Omental fat pad (tissue), 4 donors: ENCODE data around the gene VGLL2. TPM values are rescaled to one million over a fixed set of nuclear protein-coding genes. Genes with fewer than 3 reads are reported as not detected.

ENCODE experiments used
- ATAC-seq: fragments of 150-250 bp; one replicate; pipeline ENCODE4 v1.9.1; 2016; ENCODE audit warnings: mild to moderate bottlenecking, moderate library complexity; ENCODE audit not compliant: low FRiP score
- DNase-seq: peaks from one replicate; pipeline ENCODE4 v3.0.0-alpha.2; 2019; ENCODE audit warnings: low spot score
- total RNA-seq, 4 donors: library from RNA; depleted of rRNA; stranded (reverse); fragments of >200 nt; gene quantifications; one replicate each; pipeline ENCODE4 v1.1.0, GENCODE V29; 2016
- TF ChIP-seq, protein P1 (sequence below), 3 donors: fragments of 450-650 bp; IDR thresholded peaks; one replicate each; pipeline ENCODE4 v1.5.1; 2016 to 2017; ENCODE audit warnings: antibody characterized with exemption in 3 of 3, mild to moderate bottlenecking in 3 of 3, moderate library complexity in 2 of 3

VGLL2 gene
- total RNA-seq, 4 donors from 2014 or later = not detected

DNA sequence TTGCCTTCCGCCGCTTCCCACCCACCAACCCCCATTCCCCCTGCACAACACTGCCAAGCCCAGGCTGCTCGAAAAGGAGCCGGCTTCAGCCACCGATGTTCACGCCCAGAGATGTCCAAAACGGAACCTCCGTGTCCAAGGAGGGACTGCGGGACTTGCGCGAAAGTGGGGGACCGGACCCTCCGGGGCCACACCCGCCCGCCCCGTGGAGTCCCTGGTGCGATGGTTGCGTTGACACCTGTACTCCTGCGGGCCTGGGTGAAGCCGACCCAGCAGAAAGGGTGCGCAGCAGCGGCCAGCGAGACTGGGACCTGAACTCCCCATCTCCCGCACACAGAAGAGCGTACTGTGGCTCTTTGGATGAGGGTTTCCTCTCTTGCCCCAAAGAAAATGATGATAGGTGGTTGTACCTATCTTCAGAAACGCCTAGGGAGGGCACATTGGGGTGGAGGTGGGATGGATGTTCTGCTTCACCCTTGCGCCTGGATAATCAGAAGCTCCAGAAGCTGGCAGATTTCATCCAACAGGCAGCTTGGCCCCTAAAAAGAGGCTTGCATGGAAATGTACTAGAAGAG, 1.9 kb upstream of the VGLL2 start:
- DNase-seq (no peak), ATAC-seq (no peak)
- TF ChIP-seq, protein P1, sequence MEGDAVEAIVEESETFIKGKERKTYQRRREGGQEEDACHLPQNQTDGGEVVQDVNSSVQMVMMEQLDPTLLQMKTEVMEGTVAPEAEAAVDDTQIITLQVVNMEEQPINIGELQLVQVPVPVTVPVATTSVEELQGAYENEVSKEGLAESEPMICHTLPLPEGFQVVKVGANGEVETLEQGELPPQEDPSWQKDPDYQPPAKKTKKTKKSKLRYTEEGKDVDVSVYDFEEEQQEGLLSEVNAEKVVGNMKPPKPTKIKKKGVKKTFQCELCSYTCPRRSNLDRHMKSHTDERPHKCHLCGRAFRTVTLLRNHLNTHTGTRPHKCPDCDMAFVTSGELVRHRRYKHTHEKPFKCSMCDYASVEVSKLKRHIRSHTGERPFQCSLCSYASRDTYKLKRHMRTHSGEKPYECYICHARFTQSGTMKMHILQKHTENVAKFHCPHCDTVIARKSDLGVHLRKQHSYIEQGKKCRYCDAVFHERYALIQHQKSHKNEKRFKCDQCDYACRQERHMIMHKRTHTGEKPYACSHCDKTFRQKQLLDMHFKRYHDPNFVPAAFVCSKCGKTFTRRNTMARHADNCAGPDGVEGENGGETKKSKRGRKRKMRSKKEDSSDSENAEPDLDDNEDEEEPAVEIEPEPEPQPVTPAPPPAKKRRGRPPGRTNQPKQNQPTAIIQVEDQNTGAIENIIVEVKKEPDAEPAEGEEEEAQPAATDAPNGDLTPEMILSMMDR (IDR thresholded peaks at IDR 0.05) = no peak

DNA sequence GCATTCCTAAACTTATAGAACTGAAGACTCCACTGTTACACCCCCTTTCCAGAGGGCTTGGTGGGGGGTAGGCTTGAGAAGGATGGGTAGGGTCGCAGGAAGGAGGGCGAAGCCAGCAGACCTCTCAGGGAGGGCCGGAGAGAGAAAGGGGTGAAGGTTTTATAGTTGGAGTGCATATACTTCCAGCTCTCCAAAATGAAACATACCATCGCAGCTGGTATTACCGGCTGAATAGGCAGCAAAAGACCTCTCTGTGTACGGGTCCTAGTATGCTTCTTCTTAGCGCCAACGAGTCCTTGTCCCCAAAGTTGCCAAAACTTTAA, 1.0 kb upstream of the VGLL2 start:
- TF ChIP-seq, protein P1 (IDR thresholded peaks at IDR 0.05) = no peak
- no peak for ATAC-seq
- no peak for DNase-seq

- DNase-seq = no peak
- ATAC-seq = peak; percentile 45
- TF ChIP-seq, protein P1 (IDR thresholded peaks at IDR 0.05) = no peak
Measured at GRCh38 chr6:117264692-117265409, 507 bp upstream of the VGLL2 start.

DNA sequence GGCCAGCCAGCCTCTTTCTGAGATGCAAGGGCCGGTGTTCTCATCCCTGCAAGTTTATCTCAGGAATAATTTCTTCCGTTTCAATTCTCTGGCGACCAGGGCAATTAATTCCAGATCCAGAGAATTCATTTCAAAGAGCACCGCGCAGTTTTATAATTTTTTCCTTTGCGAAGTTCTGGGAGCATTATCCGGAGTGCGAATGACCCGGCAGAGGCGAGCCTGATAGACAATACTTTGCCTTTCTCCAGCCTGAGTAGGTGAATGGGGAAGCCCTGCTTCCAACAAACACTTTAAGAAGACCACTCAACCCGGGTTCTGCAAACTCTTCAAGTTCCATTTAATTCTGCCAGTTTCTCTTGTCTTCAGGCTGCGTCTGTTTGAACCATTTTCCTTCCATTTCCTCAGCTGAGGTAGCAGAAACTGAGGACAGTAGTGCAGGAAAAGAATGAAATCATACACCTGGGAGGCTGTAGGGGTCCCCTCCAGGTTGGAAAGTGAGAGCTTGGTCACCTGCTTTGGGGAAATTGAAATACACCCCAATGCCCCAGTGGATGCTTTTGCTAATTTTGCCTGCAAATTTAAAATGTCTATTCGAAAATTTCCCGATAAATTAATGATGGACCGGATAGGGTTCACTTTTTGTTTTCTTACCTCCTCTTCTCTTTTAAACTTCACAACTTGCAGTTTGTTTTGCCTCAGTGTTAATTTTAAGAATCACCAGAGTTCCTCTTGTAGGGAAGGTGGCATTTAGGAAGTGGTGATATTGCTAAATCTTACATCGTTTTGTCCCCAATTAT, 1.1 kb downstream of the VGLL2 start:
- TF ChIP-seq, protein P1 (IDR thresholded peaks at IDR 0.05) = no peak
- no peak for DNase-seq
- no peak for ATAC-seq

- TF ChIP-seq, protein P1 (IDR thresholded peaks at IDR 0.05) = no peak
- ATAC-seq (no peak), DNase-seq (no peak)
Measured at GRCh38 chr6:117267054-117267347, 1.6 kb downstream of the VGLL2 start.

DNA sequence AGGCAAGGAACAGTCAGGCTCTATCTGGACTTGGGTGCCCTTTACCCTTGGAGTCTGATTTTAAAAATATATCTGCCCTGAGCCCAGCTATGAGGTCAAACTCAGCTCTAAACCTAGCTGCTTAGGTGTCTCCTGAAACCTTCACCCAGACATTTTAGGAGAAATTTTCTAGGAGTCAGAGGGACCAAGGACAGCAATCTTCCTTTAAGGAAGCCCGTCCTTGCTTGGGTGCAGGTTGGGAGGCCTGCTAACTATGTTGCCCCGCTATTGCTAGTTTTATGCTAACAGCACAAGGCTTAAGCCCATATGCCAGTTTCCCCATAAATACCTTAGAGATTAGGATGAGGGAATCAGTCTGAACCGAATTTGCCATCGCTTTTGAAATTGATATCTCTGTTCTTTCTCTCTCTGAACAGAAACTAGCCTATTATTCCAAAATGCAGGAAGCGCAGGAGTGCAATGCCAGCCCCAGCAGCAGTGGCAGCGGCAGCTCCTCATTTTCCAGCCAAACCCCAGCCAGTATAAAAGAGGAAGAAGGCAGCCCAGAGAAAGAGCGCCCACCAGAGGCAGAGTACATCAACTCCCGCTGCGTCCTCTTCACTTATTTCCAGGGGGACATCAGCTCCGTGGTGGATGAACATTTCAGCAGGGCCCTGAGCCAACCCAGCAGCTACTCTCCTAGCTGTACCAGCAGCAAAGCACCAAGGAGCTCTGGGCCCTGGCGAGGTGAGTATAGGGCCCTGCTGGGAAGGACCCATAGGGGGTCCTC, 2.6 kb downstream of the VGLL2 start:
- DNase-seq (no peak), ATAC-seq (no peak)
- TF ChIP-seq, protein P1 (IDR thresholded peaks at IDR 0.05) = no peak
